LNCaP clone FGC (cell line): ENCODE results near the gene SLIT1.

Experiments used
- DNase-seq: peaks from one replicate; pipeline ENCODE4 v3.0.0-alpha.2; 2011; ENCODE audit warnings: low read depth
- H3K4me3 ChIP-seq: 2 replicates; pipeline ENCODE4 v1.5.1; 2011; ENCODE audit warnings: mild to moderate bottlenecking, low read depth, low read length, control low read depth
- TF ChIP-seq, protein P1 (sequence below): IDR thresholded peaks from 2 replicates; pipeline ENCODE4 v1.5.1; 2012; ENCODE audit warnings: mild to moderate bottlenecking; ENCODE audit not compliant: control insufficient read depth, insufficient read depth; ENCODE audit errors: extremely low read depth

SLIT1 gene

DNA sequence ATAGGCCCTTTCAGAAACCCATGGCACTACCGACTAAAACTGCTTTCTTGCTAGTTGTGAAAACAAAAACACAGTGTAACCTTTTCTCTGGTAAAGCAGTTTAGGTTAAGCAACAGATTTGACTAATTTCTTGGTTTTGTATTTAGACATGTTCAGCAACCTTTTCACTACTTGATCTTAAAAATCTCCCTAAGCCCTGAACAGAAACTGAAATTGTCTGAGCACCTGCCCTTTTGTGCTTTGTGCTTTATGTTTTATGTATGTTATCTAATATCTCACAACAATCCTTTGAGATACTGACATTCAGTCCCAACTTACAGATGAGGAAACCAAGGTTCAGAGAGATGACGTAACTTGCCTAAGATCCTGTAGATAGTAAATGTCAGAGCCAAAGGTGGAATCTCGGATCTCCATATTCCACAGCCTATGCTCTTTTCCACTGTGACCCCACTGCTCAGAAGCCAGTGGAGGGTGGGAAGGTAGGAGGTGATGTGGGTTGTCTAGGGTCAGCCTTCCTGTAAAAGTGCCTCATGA lies 207.1 kb downstream of the SLIT1 start:
- TF ChIP-seq, protein P1, sequence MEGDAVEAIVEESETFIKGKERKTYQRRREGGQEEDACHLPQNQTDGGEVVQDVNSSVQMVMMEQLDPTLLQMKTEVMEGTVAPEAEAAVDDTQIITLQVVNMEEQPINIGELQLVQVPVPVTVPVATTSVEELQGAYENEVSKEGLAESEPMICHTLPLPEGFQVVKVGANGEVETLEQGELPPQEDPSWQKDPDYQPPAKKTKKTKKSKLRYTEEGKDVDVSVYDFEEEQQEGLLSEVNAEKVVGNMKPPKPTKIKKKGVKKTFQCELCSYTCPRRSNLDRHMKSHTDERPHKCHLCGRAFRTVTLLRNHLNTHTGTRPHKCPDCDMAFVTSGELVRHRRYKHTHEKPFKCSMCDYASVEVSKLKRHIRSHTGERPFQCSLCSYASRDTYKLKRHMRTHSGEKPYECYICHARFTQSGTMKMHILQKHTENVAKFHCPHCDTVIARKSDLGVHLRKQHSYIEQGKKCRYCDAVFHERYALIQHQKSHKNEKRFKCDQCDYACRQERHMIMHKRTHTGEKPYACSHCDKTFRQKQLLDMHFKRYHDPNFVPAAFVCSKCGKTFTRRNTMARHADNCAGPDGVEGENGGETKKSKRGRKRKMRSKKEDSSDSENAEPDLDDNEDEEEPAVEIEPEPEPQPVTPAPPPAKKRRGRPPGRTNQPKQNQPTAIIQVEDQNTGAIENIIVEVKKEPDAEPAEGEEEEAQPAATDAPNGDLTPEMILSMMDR: no peak
- no peak for DNase-seq
- H3K4me3 ChIP-seq: no peak overlapping the region

DNA sequence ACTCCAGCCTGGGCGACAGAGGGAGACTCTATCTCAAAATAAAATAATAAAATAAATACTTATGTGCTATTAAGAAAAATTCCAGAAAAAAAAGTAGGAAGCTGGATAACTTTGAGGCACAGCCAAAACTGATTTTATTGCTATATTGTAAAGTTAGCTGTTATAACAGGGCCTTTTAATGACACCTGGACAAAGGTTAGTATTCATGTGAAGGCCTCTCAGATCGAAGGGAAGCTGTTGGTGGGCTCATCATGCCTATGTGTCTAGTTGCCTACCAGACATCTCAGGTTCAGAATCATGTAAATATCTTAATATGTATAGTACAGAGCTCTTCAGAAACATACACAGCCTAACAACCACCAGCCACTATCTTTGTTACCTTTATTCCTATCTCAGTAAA lies 210.6 kb downstream of the SLIT1 start:
- DNase-seq: no peak
- no peak overlapping the region for H3K4me3 ChIP-seq
- TF ChIP-seq, protein P1: no peak

DNA sequence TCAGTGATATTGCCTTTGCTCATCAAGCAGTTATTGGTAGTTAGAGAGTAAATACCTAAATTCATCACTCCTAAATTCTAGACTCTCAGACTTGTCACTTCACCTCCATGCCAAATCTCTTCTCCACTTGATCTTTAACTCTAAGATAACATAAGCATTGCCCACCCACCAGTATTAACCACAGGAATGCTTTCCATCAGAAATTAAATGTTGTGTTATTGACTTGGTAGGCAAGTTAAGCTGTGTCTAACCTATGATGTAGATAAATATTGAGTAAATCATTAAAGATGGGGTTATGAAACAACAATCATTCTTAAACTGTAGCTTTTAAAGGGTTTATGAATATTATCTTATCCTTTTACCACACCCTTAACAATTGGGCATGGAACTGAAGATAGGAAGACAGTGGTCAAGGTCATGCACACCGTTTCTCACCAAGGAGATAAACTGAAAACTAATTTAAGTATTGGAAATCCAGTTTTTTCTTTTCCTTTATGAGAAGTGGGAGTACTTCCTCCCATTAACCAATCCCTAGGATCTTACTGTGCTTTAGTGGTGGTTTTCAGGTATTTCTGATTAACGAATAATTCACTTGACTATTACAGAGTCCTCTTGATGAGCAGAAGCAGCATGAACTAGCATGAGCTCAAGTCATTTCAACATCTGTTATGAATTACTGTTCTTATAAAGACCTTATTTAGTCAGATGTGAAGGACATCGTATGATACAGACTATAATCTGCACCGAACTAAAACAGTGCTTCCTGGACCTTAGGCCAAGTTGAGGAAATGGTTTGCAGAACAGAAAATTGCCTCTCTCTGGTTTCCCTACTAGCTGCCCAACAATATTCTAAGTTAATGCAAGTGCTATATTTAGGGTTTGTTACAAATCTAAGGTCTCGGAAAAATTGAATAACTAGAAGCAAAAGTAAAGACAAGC lies 211.7 kb downstream of the SLIT1 start:
- no peak overlapping the region for H3K4me3 ChIP-seq
- no peak for DNase-seq
- TF ChIP-seq, protein P1: no peak

DNA sequence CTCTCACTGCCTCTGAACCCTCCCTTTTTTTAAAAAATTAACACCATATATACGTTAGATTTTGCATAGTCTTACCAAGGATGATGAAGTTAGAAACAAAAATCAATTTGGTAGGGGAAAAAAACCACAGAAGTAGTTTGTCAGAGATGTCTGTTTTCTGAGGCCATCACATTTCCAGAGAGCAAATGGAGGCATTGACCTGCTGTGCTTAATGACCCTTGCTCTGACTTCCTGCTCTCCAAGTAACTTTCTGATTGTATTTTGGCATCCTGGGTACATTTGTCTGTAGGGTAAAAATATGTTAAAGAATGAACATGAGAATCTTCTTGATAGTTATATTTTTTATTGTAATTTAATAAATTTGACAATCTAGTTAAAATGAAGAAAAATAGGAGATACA lies 213.5 kb downstream of the SLIT1 start:
- no peak for DNase-seq

DNA sequence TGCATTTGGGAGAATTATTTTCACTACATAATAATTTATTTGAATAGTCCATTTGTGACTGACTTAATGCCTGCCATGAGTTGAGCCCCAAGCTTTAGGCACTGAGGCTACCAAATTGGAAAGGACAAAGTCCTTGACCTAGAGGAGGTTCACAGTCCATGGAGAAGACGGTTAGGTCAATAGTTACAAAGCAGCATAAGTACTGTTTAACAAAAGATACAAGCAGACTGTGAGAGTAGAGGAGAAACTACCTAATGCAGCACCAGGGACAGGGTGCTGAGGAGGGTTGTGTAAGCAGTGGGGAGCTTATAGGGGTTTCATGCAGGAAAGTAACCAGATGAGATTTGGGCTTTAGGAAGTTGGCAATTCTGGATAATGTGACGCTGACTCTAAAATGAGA lies 214.4 kb downstream of the SLIT1 start:
- TF ChIP-seq, protein P1: no peak
- no peak for DNase-seq

More for the DNA sequence above, 213.5 kb downstream of the SLIT1 start:
- TF ChIP-seq, protein P1: no peak
- H3K4me3 ChIP-seq: no peak overlapping the region

DNA sequence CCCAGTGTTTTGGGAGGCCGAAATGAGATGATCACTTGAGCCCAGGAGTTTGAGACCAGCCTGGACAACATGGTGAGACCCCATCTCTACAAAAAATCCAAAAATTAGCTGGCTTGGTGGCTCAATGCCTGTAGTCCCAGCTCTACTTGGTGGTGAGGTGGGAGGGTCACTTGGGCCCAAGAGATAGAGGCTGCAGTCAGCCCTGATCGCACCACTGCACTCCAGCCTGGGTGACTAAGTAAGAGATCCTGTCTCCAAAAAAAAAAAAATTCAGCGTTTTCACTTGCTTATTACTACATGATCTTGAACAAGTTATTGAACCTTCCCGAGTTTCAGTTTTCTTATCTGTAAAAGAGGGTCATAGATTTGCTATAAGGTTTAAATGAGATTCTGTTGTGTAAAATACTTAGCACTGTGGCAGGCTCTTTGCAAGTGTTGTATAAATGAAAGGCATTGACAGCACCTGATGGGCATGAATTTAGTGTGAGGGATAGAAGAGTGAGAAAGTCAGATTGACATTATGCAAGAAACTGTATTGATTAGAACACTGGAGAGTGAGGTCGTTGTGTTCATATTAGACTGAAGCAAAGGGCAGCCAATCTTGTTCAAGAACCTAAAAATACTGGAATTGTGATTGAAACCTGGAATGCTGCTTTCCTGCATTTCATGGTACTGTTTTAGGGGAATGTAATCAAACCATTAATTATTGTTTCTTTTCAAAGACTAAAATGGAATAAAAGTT lies 216.9 kb downstream of the SLIT1 start:
- H3K4me3 ChIP-seq: no peak overlapping the region
- TF ChIP-seq, protein P1: no peak
- no peak for DNase-seq

More for the DNA sequence above, 214.4 kb downstream of the SLIT1 start:
- no peak overlapping the region for H3K4me3 ChIP-seq
